HG03439 (cell line): Measurements from ENCODE around the gene ABCD1.
"Not testable (repeated sequence)": the region's sequence is repeated elsewhere in the genome, so short reads cannot be mapped to it uniquely, and the experiment has no call there.

Experiments
- ATAC-seq: cut with Tn5 transposase; IDR thresholded peaks from one replicate; pipeline ENCODE4 v1.9.1; 2021; ENCODE audit warnings: mild to moderate bottlenecking, moderate library complexity; ENCODE audit not compliant: unreplicated experiment

Gene ABCD1

GRCh38 chrX:153746991-153747390, 22.3 kb downstream of the ABCD1 start:
- ATAC-seq = not testable (repeated sequence)

GRCh38 chrX:153749017-153749416, 24.4 kb downstream of the ABCD1 start:
- not testable (repeated sequence) for ATAC-seq

- ATAC-seq = no peak
Observed at GRCh38 chrX:153750127-153750774, 25.6 kb downstream of the ABCD1 start.

- no peak for ATAC-seq
Observed at GRCh38 chrX:153755136-153755535, 30.5 kb downstream of the ABCD1 start.

GRCh38 chrX:153761863-153762262, 37.2 kb downstream of the ABCD1 start:
- ATAC-seq = no peak

GRCh38 chrX:153762626-153763173, 38.0 kb downstream of the ABCD1 start:
- ATAC-seq = no peak

GRCh38 chrX:153763298-153763932, 38.8 kb downstream of the ABCD1 start:
- ATAC-seq = no peak

GRCh38 chrX:153763989-153764755, 39.5 kb downstream of the ABCD1 start, which contains the start of gene PLXNB3:
Gene PLXNB3, plus strand, starts transcription at chrX:153764249. Its CDS starts 1,287 bp downstream, at chrX:153765536.
- no peak for ATAC-seq

- ATAC-seq = no peak
Observed at GRCh38 chrX:153764786-153765137, 40.1 kb downstream of the ABCD1 start.

- ATAC-seq = no peak
Observed at GRCh38 chrX:153765138-153766079, 40.8 kb downstream of the ABCD1 start.

GRCh38 chrX:153766098-153766817, 41.6 kb downstream of the ABCD1 start:
- no peak for ATAC-seq

- ATAC-seq = no peak
Observed at GRCh38 chrX:153766871-153767673, 42.4 kb downstream of the ABCD1 start.

GRCh38 chrX:153767674-153768055, 43.0 kb downstream of the ABCD1 start:
- ATAC-seq = no peak

- no peak for ATAC-seq
Observed at GRCh38 chrX:153768311-153769157, 43.9 kb downstream of the ABCD1 start.

GRCh38 chrX:153769158-153769864, 44.7 kb downstream of the ABCD1 start:
- ATAC-seq = no peak

GRCh38 chrX:153769865-153770600, 45.4 kb downstream of the ABCD1 start:
- no peak for ATAC-seq
